ENCODE results near the gene MAB21L2.

Gene MAB21L2

GRCh38 chr4:150577796-150578195 lies 4.2 kb upstream of the MAB21L2 start:
- no peak for DNase-seq (ENCODE audit: low read depth in 2 of 2)

- no peak for DNase-seq (ENCODE audit: low read depth in 2 of 2)
These were observed 3.0 kb upstream of the MAB21L2 start for GRCh38 chr4:150578745-150579501.

DNA sequence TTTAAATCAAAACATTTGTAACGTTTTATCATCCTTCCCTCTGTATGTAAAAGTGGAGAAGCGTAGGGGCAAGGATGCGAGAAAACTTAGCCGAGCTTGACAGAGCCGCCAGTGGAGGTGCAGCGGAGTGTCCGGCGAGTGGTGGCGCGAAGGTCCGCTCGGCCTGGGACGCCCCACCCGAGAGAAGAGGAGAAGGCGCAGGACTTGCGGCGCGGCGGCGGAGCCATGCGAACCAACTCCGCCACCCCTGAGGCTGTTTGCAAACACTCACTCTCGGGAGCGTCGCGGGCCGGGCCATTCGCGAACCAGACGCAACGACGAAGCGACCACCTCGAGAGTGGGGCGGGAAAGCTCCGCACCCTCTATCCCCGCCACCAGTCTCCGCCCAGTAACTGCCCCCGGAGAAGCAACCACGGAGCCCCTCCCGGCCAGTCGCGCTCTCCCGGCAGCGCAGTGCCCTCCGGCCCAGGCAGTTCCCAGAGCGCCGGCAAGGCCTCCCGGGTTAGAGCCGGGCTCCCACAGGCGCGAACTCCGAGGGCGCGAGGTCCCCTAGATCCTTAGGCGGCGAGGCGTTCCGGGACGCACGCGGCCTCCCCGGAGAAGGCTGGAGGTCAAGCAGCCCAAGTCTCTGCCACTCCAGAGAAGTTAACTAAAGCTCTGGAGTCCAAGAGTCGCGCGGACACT lies 2.3 kb upstream of the MAB21L2 start:
- no peak for DNase-seq (ENCODE audit: low read depth in 2 of 2)

GRCh38 chr4:150580306-150580705 lies 1.6 kb upstream of the MAB21L2 start:
- no peak for DNase-seq (ENCODE audit: low read depth in 2 of 2)

DNA sequence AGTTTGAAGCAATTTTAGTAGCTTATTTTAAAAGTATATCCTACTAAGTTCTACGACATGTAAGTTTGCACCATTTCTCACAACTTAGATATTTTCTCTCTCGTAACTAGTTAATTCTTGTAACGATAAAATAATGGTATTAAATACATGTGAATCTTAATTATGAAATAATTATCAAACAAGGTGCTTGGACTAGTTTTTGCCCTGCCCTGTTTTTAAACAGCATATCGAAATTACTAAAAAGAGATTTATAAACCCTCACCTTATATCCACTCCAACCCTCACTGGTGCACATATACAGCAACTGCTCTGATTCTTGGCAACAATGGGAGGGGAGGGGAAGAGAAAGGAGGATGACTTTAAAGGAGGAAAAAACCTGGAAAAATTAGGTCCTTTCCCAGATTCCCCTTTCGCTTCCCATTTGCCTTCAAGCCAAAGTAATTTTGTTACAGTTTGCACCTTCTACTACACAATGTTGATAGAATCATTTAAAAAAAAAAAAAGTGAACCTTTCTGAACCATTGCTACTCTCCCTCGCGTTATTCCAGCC lies 820 bp upstream of the MAB21L2 start:
- no peak for DNase-seq (ENCODE audit: low read depth in 2 of 2)

DNA sequence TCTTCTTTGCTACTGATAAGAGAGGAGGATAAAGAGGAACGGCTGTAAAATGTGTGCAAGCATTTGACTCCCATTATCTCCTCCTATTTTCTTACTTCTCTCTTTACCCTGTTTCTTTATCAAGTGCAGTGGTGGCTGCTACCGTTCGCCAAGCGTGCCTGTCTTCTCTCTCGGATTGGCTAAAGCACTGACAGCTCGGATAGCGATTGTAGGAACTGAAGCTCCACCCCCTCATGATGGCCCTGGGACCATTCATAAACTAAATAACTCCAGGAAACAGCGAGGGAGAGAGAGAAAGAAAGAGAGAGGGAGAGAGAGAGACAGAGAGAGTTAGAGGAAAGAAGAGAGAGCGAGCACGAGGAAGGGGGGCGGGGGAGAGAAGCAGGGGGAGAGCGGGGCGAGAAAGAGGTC lies 305 bp upstream of the MAB21L2 start:
- no peak for DNase-seq (ENCODE audit: low read depth in 2 of 2)

- DNase-seq (ENCODE audit: low read depth in 2 of 2) = no peak
These were observed 929 bp downstream of the MAB21L2 start for GRCh38 chr4:150582873-150583286.

GRCh38 chr4:150583287-150584110 lies 1.5 kb downstream of the MAB21L2 start:
- no peak for DNase-seq (ENCODE audit: low read depth in 2 of 2)

DNA sequence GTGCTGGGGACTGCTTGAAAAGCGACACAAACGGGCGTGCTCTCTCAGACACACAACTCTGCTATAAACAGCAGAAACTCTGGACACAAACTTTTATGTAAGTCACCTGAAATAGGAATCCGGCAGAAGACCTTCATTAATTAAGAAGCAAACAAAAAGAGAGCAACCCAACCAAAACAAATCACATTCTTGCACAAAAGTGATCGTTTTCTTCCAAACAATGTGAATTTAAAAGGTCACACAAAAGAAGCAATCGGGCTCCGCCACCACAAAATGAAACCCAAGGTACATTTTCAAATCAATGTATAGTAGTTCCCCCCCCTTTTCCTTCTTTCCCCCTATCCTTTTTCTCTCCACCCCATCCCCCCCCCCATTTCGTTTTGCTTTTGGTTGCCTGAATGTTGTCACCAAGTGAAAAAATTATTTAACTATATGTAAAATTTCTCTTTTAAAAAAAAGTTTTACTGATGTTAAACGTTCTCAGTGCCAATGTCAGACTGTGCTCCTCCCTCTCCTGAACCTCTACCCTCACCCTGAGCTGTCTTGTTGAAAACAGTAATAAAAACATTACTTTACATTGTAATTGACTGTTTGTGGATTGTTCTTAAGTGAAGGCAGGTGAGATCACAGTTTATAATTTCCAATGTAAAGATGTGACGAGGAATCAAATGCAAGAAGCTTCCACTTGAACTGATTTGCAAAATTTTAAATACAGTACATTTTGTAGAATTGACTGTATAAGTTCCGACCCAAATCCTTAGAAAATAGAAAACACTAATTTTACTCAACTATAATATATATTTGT lies 2.4 kb downstream of the MAB21L2 start:
- DNase-seq (ENCODE audit: low read depth in 2 of 2) = no peak

DNA sequence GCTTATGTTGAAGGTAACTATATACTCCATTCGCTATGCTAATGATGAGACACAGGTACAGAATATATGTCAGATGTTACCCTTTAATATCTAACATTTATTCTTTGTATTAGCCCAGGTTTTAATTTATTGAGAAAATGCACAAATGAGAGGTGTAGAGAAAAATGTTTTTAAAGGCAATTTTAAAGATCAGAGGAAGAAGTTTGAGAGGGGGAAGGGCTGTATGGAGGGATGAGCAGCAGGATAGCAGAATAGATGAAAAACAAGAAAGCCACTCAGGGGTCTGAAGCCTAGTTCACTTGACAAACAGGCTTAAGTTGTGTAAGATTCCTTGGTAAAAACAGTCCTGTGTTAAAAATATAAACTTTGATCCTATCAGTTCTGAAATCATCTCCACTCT lies 3.7 kb downstream of the MAB21L2 start:
- DNase-seq (ENCODE audit: low read depth in 2 of 2) = no peak

DNA sequence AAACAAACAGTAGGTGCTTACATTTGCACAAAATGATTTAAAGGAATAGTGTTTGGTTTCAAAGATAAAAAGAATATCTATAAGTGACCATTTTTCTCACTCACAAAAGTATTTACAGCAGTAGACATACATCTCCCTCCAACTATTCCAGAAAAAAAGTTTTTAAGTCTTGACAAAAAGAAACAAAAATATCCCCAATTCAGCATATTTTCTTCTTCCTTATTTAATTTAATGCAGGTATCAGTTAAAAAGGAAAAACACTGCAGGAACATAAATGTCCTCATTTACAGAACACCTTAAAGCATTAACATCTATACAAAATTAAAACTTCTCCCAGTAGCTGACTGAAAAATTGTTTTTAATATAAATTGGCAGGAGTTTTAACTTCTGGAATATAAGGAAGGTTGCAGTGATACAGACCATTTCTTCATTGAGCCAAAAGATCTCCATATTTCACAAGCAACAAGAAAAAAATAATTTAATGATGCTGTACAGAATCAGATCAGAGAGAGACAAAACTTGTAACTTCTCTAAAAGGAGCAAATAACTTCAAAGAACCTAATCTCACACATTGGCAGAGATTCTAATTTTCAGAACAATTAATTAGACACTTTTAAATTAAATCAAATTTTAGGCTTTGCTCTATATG lies 4.3 kb downstream of the MAB21L2 start:
- no peak for DNase-seq (ENCODE audit: low read depth in 2 of 2)

GRCh38 chr4:150588316-150588715 lies 6.4 kb downstream of the MAB21L2 start:
- no peak for DNase-seq (ENCODE audit: low read depth in 2 of 2)

- no peak for DNase-seq (ENCODE audit: low read depth in 2 of 2)
These were observed 7.2 kb downstream of the MAB21L2 start for GRCh38 chr4:150589157-150589556.

GRCh38 chr4:150590631-150591030 lies 8.7 kb downstream of the MAB21L2 start:
- no peak for DNase-seq (ENCODE audit: low read depth in 2 of 2)

- DNase-seq (ENCODE audit: low read depth in 2 of 2) = no peak
These were observed 9.5 kb downstream of the MAB21L2 start for GRCh38 chr4:150591406-150591805.

- DNase-seq (ENCODE audit: low read depth in 2 of 2) = no peak
These were observed 10.0 kb downstream of the MAB21L2 start for GRCh38 chr4:150591904-150592303.

GRCh38 chr4:150593996-150594395 lies 12.0 kb downstream of the MAB21L2 start:
- no peak for DNase-seq (ENCODE audit: low read depth in 2 of 2)

DNA sequence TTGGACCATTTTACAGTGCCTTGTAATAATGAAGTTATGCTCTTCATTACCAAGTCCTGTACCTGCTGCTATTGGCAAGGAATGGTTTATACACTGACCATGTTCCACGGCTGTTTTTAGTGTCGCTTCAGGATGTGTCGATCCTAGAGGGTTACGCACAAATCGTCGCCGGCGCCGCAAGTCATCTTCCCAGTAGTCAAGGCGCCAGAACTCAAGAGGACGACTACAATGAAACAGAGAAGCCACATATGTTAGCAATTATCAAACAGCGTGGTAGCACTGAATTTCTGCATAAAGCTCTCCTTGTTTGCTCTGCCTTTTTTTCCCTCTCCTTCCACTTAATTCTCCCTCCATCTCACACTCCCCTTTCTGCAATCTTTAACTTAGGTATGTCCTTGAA lies 17.0 kb downstream of the MAB21L2 start:
- DNase-seq (ENCODE audit: low read depth in 2 of 2) = no peak

DNA sequence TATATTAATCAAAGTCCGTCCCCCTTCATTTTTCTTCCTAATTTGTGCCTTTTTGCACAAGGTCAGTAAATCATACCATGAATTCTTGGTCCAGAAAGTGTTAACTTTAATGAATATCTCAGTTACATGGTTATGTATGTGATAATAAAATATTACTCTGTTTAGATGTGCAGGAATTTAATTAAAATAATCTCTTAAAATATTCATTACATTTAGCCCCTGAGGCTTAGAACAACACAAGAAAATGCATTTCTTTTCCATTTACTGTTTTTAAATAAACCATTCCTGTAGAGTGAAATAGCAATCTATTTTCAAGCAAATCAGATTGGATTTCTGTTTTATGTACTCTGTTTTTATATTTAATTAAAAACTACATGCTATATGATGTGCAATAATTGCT lies 17.6 kb downstream of the MAB21L2 start:
- no peak for DNase-seq (ENCODE audit: low read depth in 2 of 2)

GRCh38 chr4:150600812-150601445 lies 19.0 kb downstream of the MAB21L2 start:
- DNase-seq (ENCODE audit: low read depth in 2 of 2) = no peak
